ENCODE results near the gene ADGRA3. TPM values are rescaled to one million over a fixed set of nuclear protein-coding genes. Genes with fewer than 3 reads are reported as not detected.

ADGRA3 gene, protein sequence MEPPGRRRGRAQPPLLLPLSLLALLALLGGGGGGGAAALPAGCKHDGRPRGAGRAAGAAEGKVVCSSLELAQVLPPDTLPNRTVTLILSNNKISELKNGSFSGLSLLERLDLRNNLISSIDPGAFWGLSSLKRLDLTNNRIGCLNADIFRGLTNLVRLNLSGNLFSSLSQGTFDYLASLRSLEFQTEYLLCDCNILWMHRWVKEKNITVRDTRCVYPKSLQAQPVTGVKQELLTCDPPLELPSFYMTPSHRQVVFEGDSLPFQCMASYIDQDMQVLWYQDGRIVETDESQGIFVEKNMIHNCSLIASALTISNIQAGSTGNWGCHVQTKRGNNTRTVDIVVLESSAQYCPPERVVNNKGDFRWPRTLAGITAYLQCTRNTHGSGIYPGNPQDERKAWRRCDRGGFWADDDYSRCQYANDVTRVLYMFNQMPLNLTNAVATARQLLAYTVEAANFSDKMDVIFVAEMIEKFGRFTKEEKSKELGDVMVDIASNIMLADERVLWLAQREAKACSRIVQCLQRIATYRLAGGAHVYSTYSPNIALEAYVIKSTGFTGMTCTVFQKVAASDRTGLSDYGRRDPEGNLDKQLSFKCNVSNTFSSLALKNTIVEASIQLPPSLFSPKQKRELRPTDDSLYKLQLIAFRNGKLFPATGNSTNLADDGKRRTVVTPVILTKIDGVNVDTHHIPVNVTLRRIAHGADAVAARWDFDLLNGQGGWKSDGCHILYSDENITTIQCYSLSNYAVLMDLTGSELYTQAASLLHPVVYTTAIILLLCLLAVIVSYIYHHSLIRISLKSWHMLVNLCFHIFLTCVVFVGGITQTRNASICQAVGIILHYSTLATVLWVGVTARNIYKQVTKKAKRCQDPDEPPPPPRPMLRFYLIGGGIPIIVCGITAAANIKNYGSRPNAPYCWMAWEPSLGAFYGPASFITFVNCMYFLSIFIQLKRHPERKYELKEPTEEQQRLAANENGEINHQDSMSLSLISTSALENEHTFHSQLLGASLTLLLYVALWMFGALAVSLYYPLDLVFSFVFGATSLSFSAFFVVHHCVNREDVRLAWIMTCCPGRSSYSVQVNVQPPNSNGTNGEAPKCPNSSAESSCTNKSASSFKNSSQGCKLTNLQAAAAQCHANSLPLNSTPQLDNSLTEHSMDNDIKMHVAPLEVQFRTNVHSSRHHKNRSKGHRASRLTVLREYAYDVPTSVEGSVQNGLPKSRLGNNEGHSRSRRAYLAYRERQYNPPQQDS (N-terminal part only)
- 11.9 and 16.5 TPM in 2 replicates for total RNA-seq

DNA sequence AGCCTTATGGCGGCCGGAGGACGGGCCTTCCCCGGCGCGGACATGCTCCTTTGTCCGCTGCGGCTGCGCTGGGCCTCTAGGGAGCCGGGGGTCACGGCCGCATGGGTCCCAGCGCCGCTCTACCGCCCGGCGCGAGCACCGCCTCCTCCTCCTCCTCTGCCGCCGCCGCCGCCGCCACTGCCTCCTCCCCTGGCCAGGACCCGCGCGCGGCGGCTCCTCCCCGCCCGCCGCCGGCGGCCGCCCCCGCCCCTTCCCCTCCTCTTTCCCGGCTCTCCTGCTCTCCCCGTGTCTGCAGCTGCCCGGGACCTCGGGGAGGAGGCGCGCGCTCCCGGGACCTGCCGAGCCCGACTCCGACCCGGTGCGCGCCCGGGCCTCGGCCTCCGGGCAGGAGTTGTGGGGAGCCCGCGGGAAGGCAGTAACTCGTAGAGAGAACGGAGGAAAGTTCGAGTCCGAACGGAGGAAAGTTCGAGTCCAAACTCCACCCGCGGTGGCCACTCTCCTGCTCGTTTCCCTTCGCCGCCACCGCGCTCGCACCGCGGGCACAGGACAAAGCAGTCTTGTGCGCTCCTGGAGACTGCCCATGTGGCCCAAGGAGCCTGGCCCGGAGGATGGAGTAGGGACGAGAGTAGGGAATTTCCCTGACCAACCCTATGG is at the start of gene ADGRA3:
Gene ADGRA3 (minus strand): TSS at position 179 of the 654 bp plus-strand sequence. CDS start 282 bp downstream, outside the sequence.

Other genes with a start within 250 kb of the ADGRA3 start
- not detected in 2 replicates for gene GBA3, start 176.9 kb upstream of the ADGRA3 start, total RNA-seq

All from cardiac ventricle fibroblast (primary cell).